ENCODE data around the gene CCDC141. TPM values are rescaled to one million over a fixed set of nuclear protein-coding genes. Genes with fewer than 3 reads are reported as not detected.

CCDC141 gene
- polyA plus RNA-seq, 2 of the 4 experiments (the other 2 are of a cell fraction) = not detected

DNA sequence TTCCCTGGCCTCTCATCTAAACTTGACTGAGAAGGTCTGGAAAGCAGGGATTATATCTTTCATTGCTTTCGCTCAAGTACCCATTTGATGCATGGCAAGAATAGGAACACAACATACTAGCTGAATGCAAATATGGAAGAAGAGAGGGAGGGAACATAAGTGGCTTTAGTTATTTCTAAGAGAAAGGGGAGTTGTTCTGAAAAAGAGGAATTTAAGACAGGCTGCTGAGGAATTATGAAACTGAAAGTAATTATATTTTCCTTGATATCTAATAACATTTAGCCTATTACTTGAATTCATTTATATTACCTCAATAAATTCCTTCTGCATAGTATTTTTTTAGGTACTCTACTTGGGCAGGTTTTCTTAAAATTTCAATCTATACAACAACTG, 136.9 kb downstream of the CCDC141 start:
- H3K4me1 ChIP-seq = peaks cover 3% of the 10 kb centered on the region; the same call in 1 of the 3 replicates
- TF ChIP-seq MAZ (IDR thresholded peaks at IDR 0.05; ENCODE audit: borderline replicate concordance, low read depth, low read length) = no peak
- no peak for TF ChIP-seq EP300 (IDR thresholded peaks at IDR 0.05)
- TF ChIP-seq TP53 (CRISPR knock-in tag; IDR thresholded peaks at IDR 0.05) = no peak
- TF ChIP-seq, protein P1, sequence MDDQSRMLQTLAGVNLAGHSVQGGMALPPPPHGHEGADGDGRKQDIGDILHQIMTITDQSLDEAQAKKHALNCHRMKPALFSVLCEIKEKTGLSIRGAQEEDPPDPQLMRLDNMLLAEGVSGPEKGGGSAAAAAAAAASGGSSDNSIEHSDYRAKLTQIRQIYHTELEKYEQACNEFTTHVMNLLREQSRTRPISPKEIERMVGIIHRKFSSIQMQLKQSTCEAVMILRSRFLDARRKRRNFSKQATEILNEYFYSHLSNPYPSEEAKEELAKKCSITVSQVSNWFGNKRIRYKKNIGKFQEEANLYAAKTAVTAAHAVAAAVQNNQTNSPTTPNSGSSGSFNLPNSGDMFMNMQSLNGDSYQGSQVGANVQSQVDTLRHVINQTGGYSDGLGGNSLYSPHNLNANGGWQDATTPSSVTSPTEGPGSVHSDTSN (IDR thresholded peaks at IDR 0.05) = no peak
- no peak for TF ChIP-seq NPAS2 (CRISPR knock-in tag; IDR thresholded peaks at IDR 0.05; ENCODE audit: borderline replicate concordance)
- TF ChIP-seq SREBF2 (IDR thresholded peaks at IDR 0.05) = no peak
- TF ChIP-seq FOSB (CRISPR knock-in tag; IDR thresholded peaks at IDR 0.05) = no peak
- TF ChIP-seq MAFK (IDR thresholded peaks at IDR 0.05; ENCODE audit: partially characterized antibody) = no peak
- TF ChIP-seq, protein P2, sequence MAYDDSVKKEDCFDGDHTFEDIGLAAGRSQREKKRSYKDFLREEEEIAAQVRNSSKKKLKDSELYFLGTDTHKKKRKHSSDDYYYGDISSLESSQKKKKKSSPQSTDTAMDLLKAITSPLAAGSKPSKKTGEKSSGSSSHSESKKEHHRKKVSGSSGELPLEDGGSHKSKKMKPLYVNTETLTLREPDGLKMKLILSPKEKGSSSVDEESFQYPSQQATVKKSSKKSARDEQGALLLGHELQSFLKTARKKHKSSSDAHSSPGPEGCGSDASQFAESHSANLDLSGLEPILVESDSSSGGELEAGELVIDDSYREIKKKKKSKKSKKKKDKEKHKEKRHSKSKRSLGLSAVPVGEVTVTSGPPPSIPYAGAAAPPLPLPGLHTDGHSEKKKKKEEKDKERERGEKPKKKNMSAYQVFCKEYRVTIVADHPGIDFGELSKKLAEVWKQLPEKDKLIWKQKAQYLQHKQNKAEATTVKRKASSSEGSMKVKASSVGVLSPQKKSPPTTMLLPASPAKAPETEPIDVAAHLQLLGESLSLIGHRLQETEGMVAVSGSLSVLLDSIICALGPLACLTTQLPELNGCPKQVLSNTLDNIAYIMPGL (CRISPR knock-in tag; IDR thresholded peaks at IDR 0.05; ENCODE audit: borderline replicate concordance) = no peak
- TF ChIP-seq EHMT2 (IDR thresholded peaks at IDR 0.05; ENCODE audit: low read depth) = no peak
- CTCF ChIA-PET = interaction anchor here (1.1 to 1.4 kb wide), 3 partner anchors 22 to 151 kb away, joined by 3 to 5 read pairs (median 5); no protein-coding TSS in a partner anchor
- no peak for DNase-seq (ENCODE audit: low read depth in 1 of 2, low spot score in 1 of 2)
- H3K27ac ChIP-seq = no peak overlapping the region
- no peak for FAIRE-seq
- 100% methylated on average over 1 of the region's 1 CpG for WGBS (ENCODE audit: missing lambda C conversion rate)
- H3K4me2 ChIP-seq = no peak overlapping the region
- H3K9me3 ChIP-seq = no peaks in the 10 kb centered on the region
- no peak for ATAC-seq
- POLR2A ChIA-PET = no interaction called here
- no peak overlapping the region for H3K4me3 ChIP-seq

- no peak for DNase-seq (ENCODE audit: low read depth in 1 of 2, low spot score in 1 of 2)
- TF ChIP-seq CTCF (IDR thresholded peaks at IDR 0.05) (no peak), EP300 (IDR thresholded peaks at IDR 0.05) (no peak), HOXA7 (CRISPR knock-in tag; IDR thresholded peaks at IDR 0.05) (no peak)
- ATAC-seq = no peak
- Histone ChIP-seq H3K9me3 (no peaks in the 10 kb centered on the region), H3K27ac (no peak overlapping the region), H3K4me1 (peaks cover 3% of the 10 kb centered on the region; the same call in 1 of the 3 replicates), H3K4me3 (no peak overlapping the region), H3K4me2 (no peak overlapping the region)
- FAIRE-seq = no peak
- POLR2A ChIA-PET = no interaction called here
- CTCF ChIA-PET = interaction anchor here (1.3 kb wide), 1 partner anchor 116 kb away, joined by 5 read pairs; no protein-coding TSS in a partner anchor
- WGBS (ENCODE audit: missing lambda C conversion rate) = 28% methylated on average over 2 of the region's 2 CpGs
Measured at GRCh38 chr2:178912416-178913048, 137.4 kb downstream of the CCDC141 start.

DNA sequence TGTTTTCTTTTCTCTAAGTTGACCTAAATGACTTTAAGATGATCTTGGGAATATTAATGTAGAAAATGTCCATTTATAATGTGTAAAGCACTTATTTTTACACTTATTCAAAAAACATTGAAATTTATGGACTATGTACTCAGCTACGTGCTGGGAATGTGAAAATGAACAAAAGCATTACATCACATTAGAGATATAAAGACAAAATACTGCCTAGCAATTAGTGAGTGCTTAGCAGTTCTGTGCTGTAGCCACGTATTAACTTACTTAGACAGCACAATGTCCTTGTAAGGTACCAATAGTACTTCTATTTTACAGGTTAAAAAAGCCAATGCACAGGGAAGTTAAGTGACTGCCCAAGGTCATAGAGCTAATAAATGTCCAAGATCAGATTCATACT, 138.9 kb downstream of the CCDC141 start:
- no peak for FAIRE-seq
- WGBS (ENCODE audit: missing lambda C conversion rate) = 42% methylated on average over 2 of the region's 2 CpGs
- no peak for TF ChIP-seq CEBPB (IDR thresholded peaks at IDR 0.05)
- TF ChIP-seq ZC3H11A (IDR thresholded peaks at IDR 0.05) = no peak
- TF ChIP-seq EHMT2 (IDR thresholded peaks at IDR 0.05; ENCODE audit: low read depth) = no peak
- no peak for TF ChIP-seq PHF8 (IDR thresholded peaks at IDR 0.05; ENCODE audit: borderline replicate concordance, low read depth)
- TF ChIP-seq MAX (IDR thresholded peaks at IDR 0.05) = no peak
- TF ChIP-seq RAD21 (conservative IDR thresholded peaks at IDR 0.05 in 1 of 2, IDR thresholded peaks at IDR 0.05 in 1 of 2) = no peak
- no peak for TF ChIP-seq SREBF2 (IDR thresholded peaks at IDR 0.05)
- no peak for TF ChIP-seq TP53 (CRISPR knock-in tag; IDR thresholded peaks at IDR 0.05)
- TF ChIP-seq JUNB (IDR thresholded peaks at IDR 0.05) = no peak
- no peak for TF ChIP-seq HOXB5 (CRISPR knock-in tag; IDR thresholded peaks at IDR 0.05)
- no peak for TF ChIP-seq HOXA7 (CRISPR knock-in tag; IDR thresholded peaks at IDR 0.05)
- TF ChIP-seq ZNF302 (CRISPR knock-in tag; IDR thresholded peaks at IDR 0.05) = no peak
- TF ChIP-seq HEYL (CRISPR knock-in tag; IDR thresholded peaks at IDR 0.05) = no peak
- ATAC-seq = no peak
- no peak for DNase-seq (ENCODE audit: low read depth in 1 of 2, low spot score in 1 of 2)
- H3K27ac ChIP-seq = no peak overlapping the region
- POLR2A ChIA-PET = no interaction called here
- no peak overlapping the region for H3K4me2 ChIP-seq
- H3K4me3 ChIP-seq = no peak overlapping the region
- H3K9me3 ChIP-seq = no peaks in the 10 kb centered on the region
- CTCF ChIA-PET = interaction anchor here (0.9 to 2.0 kb wide), 4 partner anchors 12 to 150 kb away, joined by 3 to 7 read pairs (median 5); no protein-coding TSS in a partner anchor
- peaks cover 3% of the 10 kb centered on the region; the same call in 1 of the 3 replicates for H3K4me1 ChIP-seq

Data from A549 (cell line).